ENCODE measurements around the gene LYRM2. TPM values are rescaled to one million over a fixed set of nuclear protein-coding genes. Genes with fewer than 3 reads are reported as not detected.

LYRM2 gene
- total RNA-seq, 1 donor from 2014 or later, result 11.3 TPM

GRCh38 chr6:89680150-89680549, 41.6 kb upstream of the LYRM2 start:
- TF ChIP-seq CTCF (conservative IDR thresholded peaks at IDR 0.05; ENCODE audit: low read depth, low read length), result no peak
- no peak for DNase-seq (ENCODE audit: low read depth)
- no peak overlapping the region for H3K4me3 ChIP-seq (ENCODE audit: low read depth, low read length)

- no peak for TF ChIP-seq CTCF (conservative IDR thresholded peaks at IDR 0.05; ENCODE audit: low read depth, low read length)
- H3K4me3 ChIP-seq (ENCODE audit: low read depth, low read length), result no peak overlapping the region
- DNase-seq (ENCODE audit: low read depth), result no peak
Measured at GRCh38 chr6:89679215-89680120, 40.9 kb upstream of the LYRM2 start.

GRCh38 chr6:89678531-89678930, 40.0 kb upstream of the LYRM2 start:
- DNase-seq (ENCODE audit: low read depth), result no peak
- no peak for TF ChIP-seq CTCF (conservative IDR thresholded peaks at IDR 0.05; ENCODE audit: low read depth, low read length)
- no peak overlapping the region for H3K4me3 ChIP-seq (ENCODE audit: low read depth, low read length)

- TF ChIP-seq CTCF (conservative IDR thresholded peaks at IDR 0.05; ENCODE audit: low read depth, low read length), result no peak
- no peak for DNase-seq (ENCODE audit: low read depth)
- no peak overlapping the region for H3K4me3 ChIP-seq (ENCODE audit: low read depth, low read length)
Measured at GRCh38 chr6:89675949-89676748, 37.6 kb upstream of the LYRM2 start.

GRCh38 chr6:89670935-89671565, 32.5 kb upstream of the LYRM2 start:
- DNase-seq (ENCODE audit: low read depth), result no peak
- TF ChIP-seq CTCF (conservative IDR thresholded peaks at IDR 0.05; ENCODE audit: low read depth, low read length), result no peak

GRCh38 chr6:89669002-89669401, 30.5 kb upstream of the LYRM2 start:
- TF ChIP-seq CTCF (conservative IDR thresholded peaks at IDR 0.05; ENCODE audit: low read depth, low read length), result no peak
- no peak overlapping the region for H3K4me3 ChIP-seq (ENCODE audit: low read depth, low read length)
- DNase-seq (ENCODE audit: low read depth), result no peak

More at GRCh38 chr6:89670935-89671565, 32.5 kb upstream of the LYRM2 start:
- H3K4me3 ChIP-seq (ENCODE audit: low read depth, low read length), result no peak overlapping the region

Measured in epithelial cell of proximal tubule (primary cell).